HG02943 (cell line): ENCODE measurements around the gene IER5L.
"Not testable (repeated sequence)": the region's sequence is repeated elsewhere in the genome, so short reads cannot be mapped to it uniquely, and the experiment has no call there.

Source experiments
- ATAC-seq: cut with Tn5 transposase; IDR thresholded peaks from one replicate; pipeline ENCODE4 v1.9.1; 2021; ENCODE audit warnings: mild to moderate bottlenecking, low read depth, moderate library complexity; ENCODE audit not compliant: unreplicated experiment

The IER5L gene

GRCh38 chr9:129141066-129142041, 36.7 kb downstream of the IER5L start:
- no peak for ATAC-seq

DNA sequence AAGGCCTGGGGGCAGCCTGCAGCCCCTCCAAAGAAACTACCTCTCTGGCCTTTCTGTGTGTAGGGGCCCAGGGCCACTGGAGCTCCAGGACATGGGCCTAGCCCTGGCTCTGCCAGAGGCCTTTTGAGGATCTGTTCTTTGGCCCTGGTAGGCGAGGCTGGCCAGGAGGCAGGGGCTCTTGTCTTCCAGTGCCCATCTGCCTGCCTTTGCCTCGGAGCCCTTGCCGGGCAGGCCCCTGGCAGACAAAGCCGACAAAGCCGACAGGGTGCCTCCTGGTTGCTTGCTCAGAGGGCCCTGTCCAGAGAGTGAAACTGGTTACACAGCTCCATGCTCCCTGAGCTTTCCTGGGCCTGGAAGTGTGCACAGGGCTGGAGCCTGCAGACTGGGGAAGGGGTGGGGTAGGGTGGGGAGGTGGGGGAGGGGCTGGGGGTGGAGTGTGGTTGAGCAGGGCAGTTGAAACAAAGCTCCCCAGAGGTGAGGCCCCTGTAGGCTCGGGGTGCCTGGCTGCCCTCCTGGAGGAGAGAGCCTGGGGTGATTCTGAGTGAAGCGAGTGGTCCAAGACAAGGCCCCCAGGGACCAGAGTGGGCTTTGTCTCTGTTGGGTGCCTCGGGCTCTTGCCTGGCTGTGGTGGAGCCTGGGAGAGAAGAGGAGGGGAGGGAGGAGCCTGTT, 37.5 kb downstream of the IER5L start:
- peak; percentile 0 for ATAC-seq

DNA sequence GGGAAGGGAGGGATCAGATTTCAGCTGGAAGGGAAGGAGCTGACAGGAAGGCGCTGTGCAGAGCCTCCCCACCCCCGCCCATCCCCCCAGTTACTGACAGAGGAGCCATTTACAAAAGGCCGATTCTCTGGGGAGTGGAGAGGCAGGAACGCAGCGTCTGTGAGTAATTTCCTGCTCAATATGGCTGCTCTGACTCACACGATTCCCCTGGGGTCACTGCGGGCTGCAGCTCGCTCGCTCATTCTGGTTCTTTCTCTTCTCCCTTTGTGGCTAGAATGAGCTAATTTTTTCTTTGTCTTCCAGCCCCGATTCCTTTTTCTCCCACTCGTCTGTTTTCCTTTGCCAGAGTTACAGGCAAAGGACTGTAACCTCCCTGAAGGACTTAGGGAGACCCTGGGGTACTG, 38.1 kb downstream of the IER5L start:
- peak; percentile 50 for ATAC-seq

DNA sequence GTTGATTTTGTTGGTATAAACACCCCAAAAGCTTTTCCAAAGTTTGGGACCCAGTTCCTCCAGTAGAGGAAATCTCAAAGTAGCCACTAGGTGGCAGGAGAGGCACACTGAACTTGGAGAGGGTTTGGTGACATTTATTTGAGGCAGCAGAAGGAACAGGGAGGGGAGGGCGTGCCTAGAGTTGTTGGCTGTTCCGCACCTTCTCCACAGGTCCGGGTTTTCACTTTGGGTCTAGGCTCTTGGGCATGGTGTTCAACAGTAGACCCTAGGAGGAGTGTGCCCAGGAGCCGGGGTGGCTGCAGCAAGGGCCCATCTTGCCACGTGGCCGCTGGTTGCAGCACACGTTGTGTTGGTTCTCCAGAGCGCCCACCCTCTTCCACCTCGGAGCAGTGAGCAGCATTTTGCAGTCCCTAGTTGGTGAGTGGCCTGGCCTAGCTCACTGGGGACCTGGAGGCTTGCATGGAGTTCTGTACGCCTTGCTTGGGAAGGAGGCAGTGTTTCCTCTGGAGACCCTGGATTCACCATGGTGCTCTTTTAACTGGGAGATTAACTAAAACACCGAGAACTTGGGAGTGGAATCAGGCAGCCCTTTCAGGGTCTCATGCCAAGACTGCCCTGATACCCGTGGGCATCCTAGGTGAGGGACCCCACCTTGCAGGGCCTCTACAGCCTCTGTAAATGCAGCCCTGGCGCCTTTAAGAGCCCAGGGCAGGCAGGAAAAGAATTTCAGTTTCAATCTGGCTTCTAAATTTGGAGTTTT, 38.6 kb downstream of the IER5L start:
- ATAC-seq = peak; percentile 12

GRCh38 chr9:129138476-129139232, 39.4 kb downstream of the IER5L start:
- ATAC-seq = no peak

GRCh38 chr9:129138144-129138462, 40.0 kb downstream of the IER5L start:
- ATAC-seq = no peak

- ATAC-seq = no peak
Observed at GRCh38 chr9:129137292-129138143, 40.5 kb downstream of the IER5L start.

DNA sequence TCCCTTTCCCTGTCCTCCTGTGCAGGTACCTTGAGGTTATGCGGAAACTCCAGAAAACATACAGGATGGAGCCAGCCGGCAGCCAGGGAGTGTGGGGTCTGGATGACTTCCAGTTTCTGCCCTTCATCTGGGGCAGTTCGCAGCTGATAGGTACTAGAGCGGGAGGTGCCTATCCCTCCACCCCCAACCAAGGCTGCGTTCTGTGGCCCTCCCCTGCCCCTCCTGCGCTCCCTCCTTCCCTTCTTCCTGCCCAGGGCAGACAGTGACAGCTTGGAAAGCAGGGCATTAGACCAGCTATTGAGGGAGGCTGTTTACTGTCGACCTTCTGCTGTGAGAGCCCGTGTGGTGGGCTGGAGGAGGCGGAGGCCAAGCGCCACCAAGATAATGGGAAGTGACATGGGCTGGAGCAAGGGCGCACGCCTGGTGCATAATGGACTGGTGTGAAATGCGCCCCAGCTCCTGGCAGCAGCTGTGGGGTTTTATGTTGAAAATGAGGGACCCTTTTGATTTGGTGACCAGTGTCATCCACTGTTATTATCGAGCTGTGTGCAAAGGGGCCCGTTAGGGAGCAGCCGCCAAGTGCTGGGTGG, 41.5 kb downstream of the IER5L start:
- ATAC-seq = no peak

GRCh38 chr9:129135476-129135875, 42.6 kb downstream of the IER5L start:
- no peak for ATAC-seq

- ATAC-seq = no peak
Observed at GRCh38 chr9:129133082-129133481, 45.0 kb downstream of the IER5L start.

DNA sequence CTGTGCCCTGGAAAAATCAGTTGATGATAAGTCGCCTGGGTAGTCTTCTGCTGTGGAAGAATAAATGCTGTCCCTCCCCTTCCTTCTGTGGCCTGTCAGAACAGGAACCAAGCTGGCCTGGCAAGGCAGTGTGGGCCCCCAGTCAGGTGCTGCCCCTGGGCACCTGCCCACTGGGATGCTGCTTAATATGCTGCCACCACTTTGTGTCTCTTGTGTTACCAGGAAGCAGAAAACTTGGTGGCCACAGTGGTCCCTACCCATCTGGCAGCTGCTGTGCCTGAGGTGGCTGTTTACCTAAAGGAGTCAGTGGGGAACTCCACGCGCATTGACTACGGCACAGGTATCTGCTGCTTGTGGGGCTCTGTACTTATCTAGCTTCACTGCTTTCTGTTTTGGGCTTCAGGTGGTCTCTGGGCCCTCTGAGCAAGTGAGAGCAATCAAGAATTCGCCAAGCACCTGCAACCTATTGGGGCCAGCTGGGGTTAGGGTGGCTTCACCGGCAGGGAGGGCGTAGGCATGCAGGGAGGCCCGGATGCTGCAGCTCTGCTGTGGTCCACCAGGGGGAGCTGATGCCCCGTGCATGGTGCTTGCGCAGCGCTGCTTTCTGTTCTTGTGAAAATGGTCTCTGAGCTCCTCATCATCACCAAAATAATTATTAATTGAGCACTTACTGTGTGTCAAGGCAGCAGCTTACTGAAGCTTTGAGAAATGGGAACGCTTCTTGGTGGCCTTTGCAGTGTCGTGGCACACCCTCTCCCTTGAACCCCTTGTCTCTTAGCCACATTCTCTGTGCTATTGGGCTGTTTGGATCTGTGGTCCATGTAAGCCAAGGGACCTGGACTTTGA, 46.5 kb downstream of the IER5L start:
- ATAC-seq = no peak

GRCh38 chr9:129130791-129131190, 47.3 kb downstream of the IER5L start:
- ATAC-seq = no peak

GRCh38 chr9:129130271-129130670, 47.8 kb downstream of the IER5L start:
- not testable (repeated sequence) for ATAC-seq

DNA sequence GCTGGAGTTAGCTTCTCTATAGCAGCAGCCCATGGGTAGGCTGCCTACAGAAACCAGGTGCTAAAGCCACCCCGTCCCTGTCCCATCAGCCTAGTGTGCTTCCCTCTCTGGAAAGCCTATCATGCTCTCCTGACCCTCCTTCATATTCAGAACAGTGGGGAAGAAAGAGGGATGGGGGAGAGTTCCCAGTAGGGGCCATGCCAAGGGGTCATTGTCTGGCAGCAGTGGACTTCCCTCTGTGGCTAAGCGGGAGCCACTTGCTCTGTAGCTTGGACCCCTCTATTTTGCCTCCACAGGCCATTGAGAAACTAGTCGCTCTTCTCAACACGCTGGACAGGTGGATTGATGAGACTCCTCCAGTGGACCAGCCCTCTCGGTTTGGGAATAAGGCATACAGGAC, 49.4 kb downstream of the IER5L start:
- ATAC-seq = no peak

DNA sequence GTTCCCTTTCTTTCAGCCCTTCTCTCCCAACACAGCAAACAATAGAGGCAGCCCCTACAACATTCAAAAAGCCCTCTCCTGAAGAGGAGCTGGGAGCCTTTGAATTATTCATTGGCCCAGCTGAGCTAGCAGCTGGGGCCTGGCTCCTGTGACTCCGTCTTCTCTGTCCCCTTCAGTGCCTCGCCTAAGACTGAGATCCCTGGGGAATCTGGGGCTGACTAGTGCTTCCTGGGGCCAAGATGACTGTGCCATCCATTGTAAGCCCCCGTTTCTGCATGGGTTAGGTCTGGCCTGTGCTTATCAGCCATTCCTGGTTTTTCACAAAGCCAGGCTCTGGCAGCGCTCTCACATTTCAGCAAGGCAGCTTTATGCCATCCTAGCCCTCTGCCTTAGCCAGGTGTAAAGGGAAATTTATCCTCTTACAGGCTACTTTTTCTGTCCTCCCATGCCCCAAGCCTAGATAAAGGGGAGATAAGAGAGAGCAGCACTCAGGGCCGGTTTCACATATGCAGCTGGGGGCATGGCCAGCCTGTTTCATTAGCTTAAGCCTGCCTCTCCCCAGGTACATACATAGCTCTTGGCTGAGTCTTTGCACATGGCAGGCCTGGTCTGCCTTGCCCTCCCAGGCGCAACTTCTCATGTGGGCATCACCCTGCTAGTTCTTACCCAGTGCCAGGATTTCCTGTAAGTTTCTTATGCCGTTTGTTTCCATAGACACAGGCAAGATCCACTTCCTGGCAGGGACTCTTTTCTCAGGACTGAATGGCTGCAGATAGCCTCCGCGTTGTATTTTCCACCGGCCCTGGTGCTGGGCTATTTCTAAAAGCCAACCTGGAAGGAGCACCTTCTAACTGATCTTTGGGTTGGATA, 51.1 kb downstream of the IER5L start:
- ATAC-seq = no peak
